ENCODE measurements around the gene NFIC. TPM values are rescaled to one million over a fixed set of nuclear protein-coding genes. Genes with fewer than 3 reads are reported as not detected.
A peak's percentile ranks its signal among the peaks of the same experiment; 100 is the strongest.

Gene NFIC
- polyA plus RNA-seq, 2 of the 4 experiments (the other 2 are of a cell fraction) = 2.6 to 34.9 TPM

DNA sequence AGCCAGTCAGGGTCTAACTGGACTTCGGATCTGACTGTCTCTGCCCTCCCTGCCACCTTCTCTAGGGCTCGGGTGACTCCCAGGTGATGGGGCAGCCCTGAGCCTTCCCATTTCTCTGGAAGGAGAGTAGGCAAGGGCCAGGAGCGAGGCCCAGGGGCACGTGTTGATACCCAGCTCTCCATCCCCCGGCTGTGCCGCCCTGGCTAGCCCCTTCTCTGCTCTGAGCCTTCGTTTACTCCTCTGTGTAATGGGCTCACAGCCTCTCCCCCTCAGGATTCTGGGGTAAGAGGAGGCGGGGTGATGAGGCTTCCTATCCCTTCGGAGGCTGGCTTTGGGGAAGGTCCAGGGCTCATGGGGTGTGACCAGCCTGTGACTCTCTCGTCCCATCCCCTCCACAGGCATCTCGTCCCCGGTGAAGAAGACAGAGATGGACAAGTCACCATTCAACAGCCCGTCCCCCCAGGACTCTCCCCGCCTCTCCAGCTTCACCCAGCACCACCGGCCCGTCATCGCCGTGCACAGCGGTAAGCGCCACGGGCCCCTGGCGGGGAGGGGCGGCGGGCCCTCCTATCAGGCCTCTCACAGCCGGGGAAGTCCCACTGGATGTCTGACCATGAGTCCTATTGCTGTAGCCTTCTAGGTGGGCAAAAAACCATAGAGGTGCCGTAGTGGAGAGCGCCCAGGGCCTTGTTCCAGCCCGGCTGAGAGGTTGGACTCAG, 82.4 kb downstream of the NFIC start:
- Histone ChIP-seq H3K9me3 (no peaks in the 10 kb centered on the region), H3K4me3 (no peak overlapping the region), H3K27ac (0 out of 6 replicates have a peak overlapping the region, but pooled peaks of 1 of the 2 experiments have one; percentile 28), H3K4me1 (peaks cover 23% of the 10 kb centered on the region), H3K4me2 (no peak overlapping the region)
- 89% methylated on average over 26 of the region's 28 CpGs for WGBS (ENCODE audit: missing lambda C conversion rate)
- DNase-seq (ENCODE audit: low read depth in 1 of 2, low spot score in 1 of 2) (no peak), ATAC-seq (no peak), FAIRE-seq (no peak)
- TF ChIP-seq, protein P1, sequence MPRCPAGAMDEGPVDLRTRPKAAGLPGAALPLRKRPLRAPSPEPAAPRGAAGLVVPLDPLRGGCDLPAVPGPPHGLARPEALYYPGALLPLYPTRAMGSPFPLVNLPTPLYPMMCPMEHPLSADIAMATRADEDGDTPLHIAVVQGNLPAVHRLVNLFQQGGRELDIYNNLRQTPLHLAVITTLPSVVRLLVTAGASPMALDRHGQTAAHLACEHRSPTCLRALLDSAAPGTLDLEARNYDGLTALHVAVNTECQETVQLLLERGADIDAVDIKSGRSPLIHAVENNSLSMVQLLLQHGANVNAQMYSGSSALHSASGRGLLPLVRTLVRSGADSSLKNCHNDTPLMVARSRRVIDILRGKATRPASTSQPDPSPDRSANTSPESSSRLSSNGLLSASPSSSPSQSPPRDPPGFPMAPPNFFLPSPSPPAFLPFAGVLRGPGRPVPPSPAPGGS (IDR thresholded peaks at IDR 0.05) = no peak
- TF ChIP-seq RNF2 (IDR thresholded peaks at IDR 0.05; ENCODE audit: borderline replicate concordance, low read depth) (no peak), HOXB5 (CRISPR knock-in tag; IDR thresholded peaks at IDR 0.05) (no peak), USF2 (IDR thresholded peaks at IDR 0.05) (no peak), RARB (CRISPR knock-in tag; IDR thresholded peaks at IDR 0.05) (no peak), KDM5A (IDR thresholded peaks at IDR 0.05) (no peak), CHD2 (IDR thresholded peaks at IDR 0.05; ENCODE audit: low read length, partially characterized antibody) (no peak), NPAS2 (CRISPR knock-in tag; IDR thresholded peaks at IDR 0.05; ENCODE audit: borderline replicate concordance) (no peak), HEYL (CRISPR knock-in tag; IDR thresholded peaks at IDR 0.05) (no peak), CEBPB (IDR thresholded peaks at IDR 0.05) (no peak)
- TF ChIP-seq, protein P2, sequence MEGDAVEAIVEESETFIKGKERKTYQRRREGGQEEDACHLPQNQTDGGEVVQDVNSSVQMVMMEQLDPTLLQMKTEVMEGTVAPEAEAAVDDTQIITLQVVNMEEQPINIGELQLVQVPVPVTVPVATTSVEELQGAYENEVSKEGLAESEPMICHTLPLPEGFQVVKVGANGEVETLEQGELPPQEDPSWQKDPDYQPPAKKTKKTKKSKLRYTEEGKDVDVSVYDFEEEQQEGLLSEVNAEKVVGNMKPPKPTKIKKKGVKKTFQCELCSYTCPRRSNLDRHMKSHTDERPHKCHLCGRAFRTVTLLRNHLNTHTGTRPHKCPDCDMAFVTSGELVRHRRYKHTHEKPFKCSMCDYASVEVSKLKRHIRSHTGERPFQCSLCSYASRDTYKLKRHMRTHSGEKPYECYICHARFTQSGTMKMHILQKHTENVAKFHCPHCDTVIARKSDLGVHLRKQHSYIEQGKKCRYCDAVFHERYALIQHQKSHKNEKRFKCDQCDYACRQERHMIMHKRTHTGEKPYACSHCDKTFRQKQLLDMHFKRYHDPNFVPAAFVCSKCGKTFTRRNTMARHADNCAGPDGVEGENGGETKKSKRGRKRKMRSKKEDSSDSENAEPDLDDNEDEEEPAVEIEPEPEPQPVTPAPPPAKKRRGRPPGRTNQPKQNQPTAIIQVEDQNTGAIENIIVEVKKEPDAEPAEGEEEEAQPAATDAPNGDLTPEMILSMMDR (IDR thresholded peaks at IDR 0.05) = no peak
- POLR2A ChIA-PET = no interaction called here
- CTCF ChIA-PET = interaction anchor here (1.6 to 2.5 kb wide), 4 partner anchors 9 to 24 kb away, joined by 4 to 9 read pairs (median 8); no protein-coding TSS in a partner anchor

DNA sequence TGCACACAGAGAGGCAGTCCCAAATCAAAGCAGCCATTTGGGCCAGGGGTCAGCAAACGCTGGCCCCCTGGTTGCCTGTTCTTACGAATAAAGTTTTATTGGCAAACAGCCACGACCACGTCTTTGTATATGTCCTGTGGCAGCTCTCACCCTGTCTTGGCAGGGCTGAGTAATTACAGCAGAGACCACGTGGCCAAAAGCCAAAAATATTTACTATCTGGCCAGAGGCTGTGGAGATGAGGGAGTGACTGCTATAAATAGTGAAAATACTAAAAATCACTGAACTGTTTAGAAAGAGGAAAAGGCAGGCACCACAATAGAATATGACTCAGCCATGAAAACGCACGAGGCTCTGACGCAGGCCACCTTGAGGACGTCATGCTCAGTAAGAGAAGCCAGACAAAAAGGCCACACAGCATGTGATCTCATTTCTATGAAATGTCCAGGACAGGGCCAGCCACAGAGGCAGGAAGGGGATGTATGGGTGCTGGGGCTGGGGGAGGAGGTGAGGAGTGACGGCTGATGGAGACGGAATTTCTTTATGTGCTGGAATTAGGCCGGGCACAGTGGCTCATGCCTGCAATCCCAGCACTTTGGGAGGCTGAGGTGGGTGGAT, 84.5 kb downstream of the NFIC start:
- peak; percentile 67 to 98 for DNase-seq (ENCODE audit: low read depth in 1 of 2, low spot score in 1 of 2)
- POLR2A ChIA-PET = interaction anchor here (1.0 kb wide), 1 partner anchor 18 kb away, joined by 3 read pairs; no protein-coding TSS in a partner anchor
- WGBS (ENCODE audit: missing lambda C conversion rate) = 1% methylated on average over 12 of the region's 12 CpGs
- peak; percentile 54 for FAIRE-seq
- ATAC-seq = peak; percentile 91 to 96
- peak overlapping the region; percentile 64 for H3K4me2 ChIP-seq
- peaks cover 25% of the 10 kb centered on the region for H3K4me1 ChIP-seq
- peak overlapping the region; percentile 91 for H3K27ac ChIP-seq
- no peak overlapping the region for H3K4me3 ChIP-seq
- H3K9me3 ChIP-seq = no peaks in the 10 kb centered on the region
- CTCF ChIA-PET = interaction anchor here (0.7 to 2.5 kb wide), 6 partner anchors 10 to 589 kb away, joined by 3 to 7 read pairs (median 3); no protein-coding TSS in a partner anchor
- TF ChIP-seq, protein P3, sequence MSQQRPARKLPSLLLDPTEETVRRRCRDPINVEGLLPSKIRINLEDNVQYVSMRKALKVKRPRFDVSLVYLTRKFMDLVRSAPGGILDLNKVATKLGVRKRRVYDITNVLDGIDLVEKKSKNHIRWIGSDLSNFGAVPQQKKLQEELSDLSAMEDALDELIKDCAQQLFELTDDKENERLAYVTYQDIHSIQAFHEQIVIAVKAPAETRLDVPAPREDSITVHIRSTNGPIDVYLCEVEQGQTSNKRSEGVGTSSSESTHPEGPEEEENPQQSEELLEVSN (IDR thresholded peaks at IDR 0.05; ENCODE audit: borderline replicate concordance, low read depth) = no peak
- TF ChIP-seq EHMT2 (IDR thresholded peaks at IDR 0.05; ENCODE audit: low read depth) (no peak), SMC3 (IDR thresholded peaks at IDR 0.05) (peak; percentile 37; the same call in 1 of the 3 replicates), ATOH8 (CRISPR knock-in tag; IDR thresholded peaks at IDR 0.05; ENCODE audit: low read depth) (no peak), HMGXB4 (CRISPR knock-in tag; IDR thresholded peaks at IDR 0.05; ENCODE audit: borderline replicate concordance) (no peak), CBX2 (IDR thresholded peaks at IDR 0.05; ENCODE audit: borderline replicate concordance, low read depth) (no peak), RFX5 (IDR thresholded peaks at IDR 0.05) (no peak), TP53 (CRISPR knock-in tag; IDR thresholded peaks at IDR 0.05) (no peak), KDM1A (IDR thresholded peaks at IDR 0.05; ENCODE audit: low read depth) (no peak), POLR2AphosphoS2 (conservative IDR thresholded peaks at IDR 0.05; ENCODE audit: low read length) (no peak), MYC (IDR thresholded peaks at IDR 0.05; ENCODE audit: borderline replicate concordance, low read length) (peak; percentile 90)
- TF ChIP-seq, protein P4, sequence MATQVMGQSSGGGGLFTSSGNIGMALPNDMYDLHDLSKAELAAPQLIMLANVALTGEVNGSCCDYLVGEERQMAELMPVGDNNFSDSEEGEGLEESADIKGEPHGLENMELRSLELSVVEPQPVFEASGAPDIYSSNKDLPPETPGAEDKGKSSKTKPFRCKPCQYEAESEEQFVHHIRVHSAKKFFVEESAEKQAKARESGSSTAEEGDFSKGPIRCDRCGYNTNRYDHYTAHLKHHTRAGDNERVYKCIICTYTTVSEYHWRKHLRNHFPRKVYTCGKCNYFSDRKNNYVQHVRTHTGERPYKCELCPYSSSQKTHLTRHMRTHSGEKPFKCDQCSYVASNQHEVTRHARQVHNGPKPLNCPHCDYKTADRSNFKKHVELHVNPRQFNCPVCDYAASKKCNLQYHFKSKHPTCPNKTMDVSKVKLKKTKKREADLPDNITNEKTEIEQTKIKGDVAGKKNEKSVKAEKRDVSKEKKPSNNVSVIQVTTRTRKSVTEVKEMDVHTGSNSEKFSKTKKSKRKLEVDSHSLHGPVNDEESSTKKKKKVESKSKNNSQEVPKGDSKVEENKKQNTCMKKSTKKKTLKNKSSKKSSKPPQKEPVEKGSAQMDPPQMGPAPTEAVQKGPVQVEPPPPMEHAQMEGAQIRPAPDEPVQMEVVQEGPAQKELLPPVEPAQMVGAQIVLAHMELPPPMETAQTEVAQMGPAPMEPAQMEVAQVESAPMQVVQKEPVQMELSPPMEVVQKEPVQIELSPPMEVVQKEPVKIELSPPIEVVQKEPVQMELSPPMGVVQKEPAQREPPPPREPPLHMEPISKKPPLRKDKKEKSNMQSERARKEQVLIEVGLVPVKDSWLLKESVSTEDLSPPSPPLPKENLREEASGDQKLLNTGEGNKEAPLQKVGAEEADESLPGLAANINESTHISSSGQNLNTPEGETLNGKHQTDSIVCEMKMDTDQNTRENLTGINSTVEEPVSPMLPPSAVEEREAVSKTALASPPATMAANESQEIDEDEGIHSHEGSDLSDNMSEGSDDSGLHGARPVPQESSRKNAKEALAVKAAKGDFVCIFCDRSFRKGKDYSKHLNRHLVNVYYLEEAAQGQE (IDR thresholded peaks at IDR 0.05) = no peak

Measured in A549 (cell line).